ELR (cell line): ENCODE results near the gene BRSK1.
A peak's percentile ranks its signal among the peaks of the same experiment; 100 is the strongest.

Source experiments
- DNase-seq: peaks from one replicate; pipeline ENCODE4 v3.0.0-alpha.2; 2015; ENCODE audit warnings: low read depth

Gene BRSK1

DNA sequence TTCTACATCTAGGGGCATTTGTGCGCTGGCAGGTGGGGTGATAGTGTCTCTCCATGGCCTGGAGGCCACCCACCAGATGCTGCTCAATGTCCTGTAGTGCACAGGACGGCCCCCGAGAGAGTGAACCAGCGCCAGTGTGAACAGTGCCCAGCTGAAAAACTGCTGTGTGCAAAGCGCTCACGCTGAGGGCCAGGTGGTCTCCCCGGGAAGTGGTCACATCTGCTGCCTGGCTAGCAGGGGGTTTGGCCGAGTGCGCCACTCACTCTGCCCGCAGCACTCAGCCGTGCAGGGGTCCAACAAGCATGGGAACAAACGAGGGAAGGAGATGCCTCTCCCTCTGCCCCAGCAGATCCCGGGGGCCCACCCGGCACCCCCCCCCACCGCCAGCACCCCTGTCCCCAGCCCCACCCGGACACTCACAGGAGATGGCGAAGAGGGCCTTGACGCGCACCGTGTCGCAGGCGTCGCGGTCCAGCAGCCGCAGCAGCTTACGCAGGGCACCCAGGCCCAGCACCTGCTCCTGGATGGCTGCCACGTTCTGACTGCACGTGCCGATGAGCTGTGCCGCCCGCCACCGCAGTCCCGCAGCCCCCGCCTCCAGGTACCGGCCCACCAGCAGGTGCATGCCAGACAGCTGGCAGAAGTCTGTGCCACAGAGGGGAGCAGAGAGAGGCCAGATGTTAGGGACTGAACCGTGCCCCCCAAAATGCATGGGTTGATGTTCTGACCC, 9.7 kb upstream of the BRSK1 start:
- DNase-seq = no peak

DNA sequence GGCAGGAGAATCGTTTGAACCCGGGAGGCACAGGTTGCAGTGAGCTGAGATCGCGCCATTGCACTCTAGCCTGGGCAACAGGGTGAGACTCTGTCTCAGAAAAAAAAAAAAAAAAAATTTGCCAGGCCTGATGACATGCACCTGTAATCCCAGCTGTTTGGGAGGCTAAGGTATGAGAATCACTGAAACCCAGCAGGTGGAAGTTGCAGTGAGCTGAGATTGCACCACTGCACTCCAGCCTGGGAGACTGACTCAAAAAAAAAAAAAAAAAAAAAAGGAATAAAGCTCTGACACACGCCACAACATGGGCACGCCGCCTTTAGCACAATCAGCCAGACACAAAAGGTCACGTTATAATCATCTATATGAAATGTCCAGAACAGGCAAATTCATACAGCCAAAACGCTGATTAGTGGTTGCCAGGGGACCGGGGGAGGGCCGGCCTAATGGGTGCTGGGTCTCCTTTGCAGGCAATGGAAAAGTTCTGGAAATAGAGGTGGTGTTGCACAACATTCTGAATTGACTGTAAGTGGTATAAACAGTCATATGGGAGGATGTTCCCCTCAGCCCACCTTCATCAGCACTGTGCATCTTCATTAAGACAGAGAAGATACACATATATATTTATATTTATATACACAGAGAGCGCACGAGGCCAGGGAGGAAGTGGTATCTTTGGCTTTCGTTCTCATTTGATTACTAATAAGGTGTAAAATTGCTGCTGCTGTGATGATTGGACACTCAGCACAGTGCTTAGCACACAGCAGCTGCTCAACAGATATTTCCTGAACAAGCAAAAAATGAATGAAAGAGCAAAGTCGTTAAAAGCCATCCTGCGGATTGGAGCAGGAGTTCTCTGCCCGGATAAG, 7.7 kb upstream of the BRSK1 start:
- no peak for DNase-seq

DNA sequence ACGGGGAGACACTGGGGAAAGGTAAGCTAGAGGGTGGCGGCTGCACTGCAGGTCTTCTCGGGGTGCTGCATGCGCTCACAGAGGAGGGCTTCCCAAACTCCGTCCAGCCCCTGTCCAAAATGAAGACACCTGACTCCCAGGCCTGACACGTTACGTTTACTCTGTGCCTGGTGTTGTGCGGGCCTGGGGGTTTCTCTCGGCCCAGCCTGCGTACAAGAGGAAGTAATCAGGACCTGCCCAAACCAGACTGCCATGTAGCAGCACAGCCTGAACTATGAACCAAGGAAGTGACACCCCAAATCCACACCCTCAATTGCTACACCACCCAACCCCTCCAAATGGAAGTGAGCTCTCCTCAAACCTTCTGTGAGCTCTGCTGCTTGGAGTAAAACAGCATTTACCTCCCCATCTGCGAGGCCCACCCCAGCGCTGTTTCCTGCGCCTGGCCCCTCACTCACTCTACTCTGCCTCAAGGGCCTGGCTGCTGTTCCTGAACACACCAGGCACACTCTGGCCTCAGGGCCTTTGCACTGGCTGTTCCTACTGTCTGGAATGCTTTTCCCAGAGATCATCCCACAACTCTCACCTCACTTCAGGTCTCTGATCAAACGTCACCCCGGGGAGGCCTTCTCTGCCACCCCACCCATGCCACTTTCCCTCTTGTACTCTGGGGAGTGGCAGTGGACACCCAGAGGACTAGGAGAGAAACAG, 6.9 kb upstream of the BRSK1 start:
- no peak for DNase-seq

DNA sequence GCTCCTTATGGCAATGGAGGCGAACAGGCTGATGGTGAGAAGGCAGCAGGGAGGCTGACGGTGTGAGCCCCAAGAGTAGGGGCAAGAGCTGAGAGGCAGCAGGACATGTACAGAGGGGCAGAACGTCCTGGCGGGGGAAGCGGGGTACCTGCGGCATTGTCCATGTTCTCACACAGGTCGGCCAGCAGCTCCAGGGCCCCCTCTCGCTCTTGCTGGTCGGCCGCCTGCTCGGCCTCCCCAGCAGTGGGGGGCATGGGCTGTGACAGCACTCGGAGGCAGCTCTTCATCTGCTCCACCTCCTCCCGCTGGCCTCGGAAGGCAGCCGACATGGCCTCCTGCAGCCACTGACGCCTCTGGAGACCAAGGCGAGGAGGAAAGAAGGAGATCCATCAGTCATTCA, 6.3 kb upstream of the BRSK1 start:
- no peak for DNase-seq

DNA sequence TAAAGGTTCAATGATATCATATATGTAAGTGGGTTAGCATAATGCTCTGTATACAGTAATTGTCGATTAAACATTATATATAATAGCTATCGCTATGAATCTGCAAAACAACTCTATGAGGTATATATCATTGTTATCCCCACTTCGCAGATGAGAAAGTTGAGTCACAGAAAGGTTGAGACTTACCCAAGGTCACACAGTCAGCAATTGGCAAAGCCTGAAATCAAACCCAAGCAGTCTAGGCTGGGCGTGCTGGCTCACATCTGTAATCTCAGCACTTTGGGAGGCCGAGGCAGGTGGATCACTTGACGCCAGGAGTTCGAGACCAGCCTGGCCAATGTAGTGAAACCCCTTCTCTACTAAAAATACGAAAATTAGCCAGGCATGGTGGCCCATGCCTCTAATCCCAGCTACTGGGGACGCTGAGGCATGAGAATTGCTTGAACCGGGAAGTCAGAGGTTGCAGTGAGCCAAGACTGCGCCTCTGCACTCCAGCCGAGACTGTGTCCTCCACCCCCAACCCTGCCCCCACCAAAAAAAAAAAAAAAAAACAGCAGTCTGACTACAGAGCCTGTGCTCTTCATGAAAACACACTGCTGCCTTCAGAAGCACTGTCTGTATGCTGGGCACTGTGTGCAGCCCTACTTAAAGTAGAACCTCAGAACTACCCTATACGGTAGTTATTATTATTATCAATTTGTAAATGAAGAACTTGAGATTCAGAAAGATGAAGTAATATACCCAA, 5.2 kb upstream of the BRSK1 start:
- no peak for DNase-seq

DNA sequence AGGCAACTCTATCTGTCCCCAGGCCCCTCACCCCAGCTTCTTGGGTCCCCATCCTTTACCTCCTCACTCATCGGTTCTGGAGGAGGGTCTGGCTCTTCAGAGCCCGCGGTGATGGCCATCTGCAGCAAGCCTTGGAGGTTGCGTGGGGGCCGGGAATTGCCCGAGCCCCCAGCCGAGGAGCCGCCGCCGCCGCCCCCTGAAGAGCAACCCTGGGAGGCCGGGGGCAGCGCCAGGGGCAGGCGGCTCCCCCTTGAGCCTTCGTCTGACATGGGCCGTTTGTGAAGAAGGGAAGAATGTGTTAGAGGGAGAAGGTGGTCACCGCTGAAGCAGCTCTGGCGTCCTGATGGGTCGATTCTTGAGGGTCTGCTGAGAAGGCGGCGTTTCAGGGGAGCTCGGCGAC, 4.5 kb upstream of the BRSK1 start:
- no peak for DNase-seq

DNA sequence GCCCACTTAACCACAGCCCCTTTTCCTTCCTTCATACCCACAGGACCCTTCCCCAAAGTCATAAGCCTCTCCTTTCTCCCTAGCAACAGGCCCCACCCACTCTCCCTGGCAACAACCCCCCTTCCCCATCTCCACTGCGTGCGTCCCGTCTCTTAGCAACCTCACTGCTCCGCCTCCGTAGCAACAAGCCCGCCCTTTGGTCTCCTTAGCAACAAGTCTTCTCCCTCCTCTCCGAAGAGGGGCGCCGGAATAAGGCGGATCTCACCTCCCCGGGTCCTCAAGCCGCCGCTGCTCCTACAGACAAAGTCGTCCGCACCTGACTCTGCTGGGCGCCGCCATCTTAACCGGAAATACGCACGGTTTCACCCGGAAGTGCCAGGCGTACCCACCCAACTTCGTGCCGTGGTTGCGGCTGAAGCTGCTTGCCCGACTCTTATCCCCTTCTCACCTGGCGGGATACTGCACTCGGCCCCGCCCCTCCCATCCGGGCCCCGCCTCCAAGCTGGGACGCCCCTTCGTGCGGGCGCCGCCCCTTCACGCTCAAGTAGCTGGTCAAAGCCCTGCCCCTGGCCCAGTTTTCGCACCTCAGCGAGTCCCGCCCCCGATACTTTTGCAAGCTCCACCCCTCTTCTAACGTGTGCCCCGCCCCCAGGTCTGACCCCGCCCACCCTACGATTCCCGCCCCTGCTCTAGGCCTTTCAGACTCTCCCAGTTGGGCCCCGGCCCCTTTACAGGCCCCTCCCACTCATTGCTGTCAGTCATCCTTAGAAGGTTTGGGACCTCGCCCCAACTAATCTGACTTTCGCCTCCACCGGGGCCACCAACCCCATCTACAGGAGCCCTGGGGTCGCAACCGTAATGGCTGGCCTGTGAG, 3.8 kb upstream of the BRSK1 start, which contains the start of gene HSPBP1:
Gene HSPBP1, minus strand, starts transcription at position 341 of the 874 bp plus-strand sequence. CDS start 502 bp downstream, outside the sequence.
- DNase-seq = peak; percentile 94

DNA sequence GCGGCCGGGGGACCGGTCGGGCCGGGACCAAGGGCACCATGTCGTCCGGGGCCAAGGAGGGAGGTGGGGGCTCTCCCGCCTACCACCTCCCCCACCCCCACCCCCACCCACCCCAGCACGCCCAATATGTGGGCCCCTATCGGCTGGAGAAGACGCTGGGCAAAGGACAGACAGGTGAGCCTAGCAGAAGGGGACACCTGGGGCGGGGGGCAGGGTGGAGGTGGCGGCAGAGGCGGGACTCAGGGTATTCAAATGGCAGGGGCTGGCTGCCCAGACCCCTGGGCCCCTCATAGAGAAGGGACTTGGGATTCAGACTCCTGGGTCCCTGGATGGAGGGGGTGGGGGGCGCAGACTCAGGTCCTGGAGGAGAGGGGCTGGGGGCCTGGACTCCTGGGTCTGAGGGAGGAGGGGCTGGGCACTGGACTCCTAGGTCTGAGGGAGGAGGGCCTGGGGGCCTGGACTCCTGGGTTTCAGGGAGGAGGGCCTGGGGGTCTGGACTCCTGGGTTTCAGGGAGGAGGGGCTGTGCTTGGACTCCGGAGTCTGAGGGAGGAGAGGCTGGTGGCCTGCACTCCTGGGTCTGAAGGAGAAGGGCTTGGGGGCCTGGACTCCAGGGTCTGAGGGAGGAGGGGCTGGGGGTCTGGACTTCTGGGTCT, 735 bp downstream of the BRSK1 start:
- no peak for DNase-seq

DNA sequence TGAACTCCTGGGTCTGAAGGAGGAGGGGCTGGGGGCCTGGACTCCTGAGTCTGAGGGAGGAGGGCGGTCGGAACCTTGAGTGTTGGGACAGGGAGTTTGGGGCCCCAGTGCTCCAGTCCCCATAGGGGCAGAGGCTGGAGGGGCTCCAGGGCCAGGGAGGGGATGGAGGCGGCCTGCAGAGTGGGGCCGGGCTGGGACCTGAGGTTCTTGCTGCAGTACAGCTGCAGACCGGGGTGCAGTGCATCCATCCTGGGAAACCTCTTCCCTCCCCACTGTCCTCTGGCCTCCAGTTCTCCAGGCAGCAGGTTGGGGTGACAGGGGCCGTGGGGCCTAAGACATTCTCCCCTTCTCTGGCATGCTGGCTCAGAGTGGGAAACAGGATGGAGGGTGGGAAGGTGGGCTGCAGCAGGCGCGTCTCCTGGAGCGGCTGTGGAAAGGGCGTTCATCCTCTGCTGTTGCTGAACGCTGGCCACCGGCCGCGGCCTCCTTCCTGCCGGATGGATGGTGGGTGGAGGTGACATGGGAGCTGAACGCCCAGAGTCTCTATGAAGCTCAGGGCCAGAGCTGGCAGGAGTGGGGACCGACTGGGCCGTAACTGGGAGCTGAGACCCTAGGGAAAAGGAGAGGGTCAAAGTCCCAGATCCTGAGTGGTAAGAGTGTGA, 1.6 kb downstream of the BRSK1 start:
- no peak for DNase-seq

DNA sequence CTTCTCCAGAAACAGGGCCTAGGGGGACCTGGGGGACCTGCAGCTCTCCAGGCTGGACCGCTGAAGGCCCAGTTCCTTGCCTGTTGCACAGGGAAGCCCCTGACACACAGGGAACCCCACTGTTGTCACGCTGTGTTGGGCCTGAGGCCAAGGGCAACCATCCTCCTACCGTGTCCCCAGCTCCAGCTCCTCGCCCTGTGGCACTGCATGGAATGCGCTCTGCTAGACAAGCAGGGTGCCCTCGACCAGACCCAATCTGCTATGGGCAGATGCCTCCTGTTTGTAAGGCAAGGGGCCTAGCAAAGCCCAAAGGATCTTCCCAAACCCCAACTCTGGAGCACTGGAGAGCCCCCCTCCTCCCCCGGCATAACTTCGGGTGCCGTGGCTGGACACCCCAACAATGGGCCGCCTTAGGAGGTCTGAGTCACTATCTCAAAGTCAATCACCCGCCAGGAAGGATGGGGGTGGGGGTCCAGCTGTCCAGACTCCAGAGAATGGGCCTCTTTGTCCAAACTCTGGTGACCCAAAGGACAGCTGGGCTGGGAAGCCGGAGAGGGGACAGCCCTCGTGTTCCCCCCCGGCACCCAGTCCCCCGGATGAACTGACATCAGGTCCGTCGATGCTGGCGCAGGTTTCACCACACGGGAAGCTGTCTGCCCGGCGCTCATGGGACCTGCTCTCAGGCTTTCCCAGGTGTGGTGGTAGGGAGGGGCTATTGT, 3.7 kb downstream of the BRSK1 start:
- no peak for DNase-seq

DNA sequence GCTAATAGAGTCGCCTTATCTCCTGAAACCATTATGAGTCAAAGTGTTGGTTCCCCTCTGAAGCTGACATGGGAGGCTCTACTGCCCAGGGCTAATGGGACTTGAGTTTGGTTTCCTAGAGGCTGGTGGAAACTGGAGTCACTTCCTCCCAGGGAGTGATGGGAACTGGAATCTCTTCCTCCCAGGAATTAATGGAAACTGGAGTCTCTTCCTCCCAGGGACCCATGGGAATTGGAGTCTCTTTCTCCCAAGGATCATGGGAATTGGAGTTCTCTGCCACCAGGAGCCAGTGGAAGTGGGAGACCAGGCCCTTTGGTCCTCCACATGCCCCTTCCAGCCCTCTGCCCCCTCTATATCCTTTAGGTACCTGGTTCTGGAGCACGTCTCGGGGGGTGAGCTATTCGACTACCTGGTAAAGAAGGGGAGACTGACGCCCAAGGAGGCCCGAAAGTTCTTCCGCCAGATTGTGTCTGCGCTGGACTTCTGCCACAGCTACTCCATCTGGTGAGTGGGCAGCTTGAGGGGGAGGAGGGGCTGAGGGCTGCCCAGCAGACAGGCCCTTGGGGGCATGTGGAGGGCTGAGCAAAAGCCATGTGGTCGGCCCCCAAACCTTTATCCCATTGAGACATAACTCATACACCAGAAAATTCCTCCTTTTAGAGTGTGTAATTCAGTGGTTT, 5.5 kb downstream of the BRSK1 start:
- peak; percentile 36 for DNase-seq

DNA sequence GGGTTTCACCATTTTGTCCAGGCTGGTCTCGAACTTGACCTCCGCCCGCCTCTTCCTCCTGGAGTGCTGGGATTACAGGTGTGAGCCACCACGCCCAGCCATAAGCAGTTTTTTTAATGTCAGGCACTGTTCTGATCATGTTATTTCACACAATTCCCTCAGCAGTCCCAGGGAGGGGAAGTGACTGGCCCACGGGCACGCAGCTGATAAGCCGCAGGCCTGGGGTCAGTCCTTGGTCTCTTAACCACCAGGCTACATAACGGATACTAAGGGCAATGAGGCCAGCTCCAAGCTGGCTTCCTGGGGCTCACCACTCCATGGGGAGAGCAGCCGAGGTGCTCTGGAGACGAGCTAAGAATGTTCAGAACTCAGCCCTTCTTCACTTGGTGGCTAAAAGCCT, 13.5 kb downstream of the BRSK1 start:
- DNase-seq = no peak

DNA sequence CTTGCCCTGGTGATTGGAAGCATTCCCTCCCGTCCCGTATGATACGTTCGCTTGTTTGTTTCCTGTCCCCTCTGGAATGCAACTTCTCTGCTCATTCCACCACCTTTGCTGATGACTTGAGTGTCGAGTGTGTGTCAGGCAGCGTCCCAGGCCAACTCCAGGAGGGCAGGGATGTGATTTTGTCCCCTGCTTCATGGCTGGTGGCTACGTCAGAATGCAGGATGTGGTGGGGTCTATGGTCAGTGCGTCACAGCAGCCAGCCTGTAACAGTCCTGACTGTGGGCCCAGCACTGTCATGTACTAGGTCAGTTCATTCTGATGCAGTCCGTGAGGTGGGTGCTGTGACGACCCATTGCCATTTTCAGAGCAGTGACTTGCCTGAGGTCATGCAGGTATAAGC, 16.2 kb downstream of the BRSK1 start:
- no peak for DNase-seq

DNA sequence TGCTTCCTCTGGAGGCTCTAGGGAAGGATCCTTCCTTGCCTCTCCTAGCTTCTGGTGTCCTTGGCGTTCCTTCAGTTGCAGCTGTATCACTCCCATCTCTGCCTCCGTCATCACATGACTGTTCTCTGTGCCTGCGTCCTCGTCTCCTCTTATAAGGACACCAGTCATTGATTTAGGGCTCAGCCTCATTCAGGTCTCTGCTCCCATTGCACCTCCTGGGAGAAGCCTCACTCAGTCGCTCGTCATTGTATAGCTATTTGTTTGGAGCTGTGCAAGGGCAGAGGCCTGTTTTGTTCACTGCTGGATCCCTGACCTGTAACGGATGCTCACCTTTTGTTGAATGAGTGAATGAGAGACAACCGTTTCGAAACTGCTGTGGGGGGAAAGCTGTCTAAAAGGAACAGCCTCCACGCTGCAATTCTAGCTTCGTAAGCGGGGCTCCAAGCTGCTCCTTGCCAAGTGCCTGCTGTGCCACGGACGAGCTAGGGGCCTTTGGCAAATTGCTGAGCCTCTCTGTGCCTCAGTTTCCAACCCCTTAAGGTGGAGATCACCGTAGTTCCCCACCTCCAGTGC, 17.2 kb downstream of the BRSK1 start:
- no peak for DNase-seq

DNA sequence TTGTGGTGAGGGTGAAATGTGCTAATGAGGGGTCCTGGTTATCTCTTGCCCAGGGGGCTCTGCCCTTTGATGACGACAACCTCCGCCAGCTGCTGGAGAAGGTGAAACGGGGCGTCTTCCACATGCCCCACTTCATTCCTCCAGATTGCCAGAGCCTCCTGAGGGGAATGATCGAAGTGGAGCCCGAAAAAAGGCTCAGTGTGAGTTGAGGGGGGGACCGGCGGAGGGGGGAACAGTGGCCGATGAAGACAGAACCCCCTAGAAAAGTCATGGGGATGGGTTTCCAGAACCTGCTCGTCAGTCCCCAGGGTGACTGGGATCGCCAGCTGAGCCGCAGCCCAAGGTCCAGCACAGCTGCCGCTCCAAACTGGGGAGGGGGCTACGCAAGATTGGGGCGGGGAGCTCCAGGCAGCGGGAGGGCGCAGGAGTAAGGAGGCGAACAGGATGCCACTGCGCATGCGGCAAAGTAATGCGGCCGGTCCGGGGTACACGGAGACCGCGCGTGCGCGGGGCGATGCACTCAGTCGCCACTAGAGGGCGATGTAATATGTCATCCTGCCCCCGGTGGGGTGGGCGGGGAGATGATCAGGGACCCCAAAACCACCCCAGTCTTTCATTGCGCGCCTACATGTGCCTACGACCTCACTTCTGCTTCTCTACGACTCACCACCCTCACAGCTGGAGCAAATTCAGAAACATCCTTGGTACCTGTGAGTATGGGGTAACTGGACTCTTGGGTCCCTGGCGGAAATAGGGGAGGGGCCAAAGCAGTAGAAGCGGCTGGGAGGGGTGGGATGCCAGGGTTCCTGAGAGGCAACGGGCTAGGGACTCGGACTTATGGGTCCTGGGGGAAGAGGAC, 17.9 kb downstream of the BRSK1 start:
- DNase-seq = peak; percentile 84

DNA sequence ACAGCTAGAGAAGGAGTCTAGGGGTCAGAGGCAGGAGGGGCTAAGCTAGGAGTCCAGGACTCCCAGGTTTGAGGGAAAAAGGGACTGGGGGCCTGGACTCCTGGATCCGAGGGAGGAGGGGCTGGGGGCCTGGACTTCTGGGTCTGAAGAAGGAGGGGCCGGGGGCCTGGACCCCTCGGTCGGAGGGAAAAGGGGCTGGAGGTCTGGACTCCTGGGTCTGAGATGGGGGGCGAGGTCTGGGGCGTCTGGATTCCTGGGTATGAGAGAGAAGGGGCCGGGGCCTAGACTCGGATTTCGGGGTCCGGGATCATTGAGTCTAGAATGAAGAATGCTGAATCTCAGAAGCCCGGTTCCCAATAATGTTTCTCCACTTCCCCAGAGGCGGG, 18.5 kb downstream of the BRSK1 start:
- DNase-seq = no peak

DNA sequence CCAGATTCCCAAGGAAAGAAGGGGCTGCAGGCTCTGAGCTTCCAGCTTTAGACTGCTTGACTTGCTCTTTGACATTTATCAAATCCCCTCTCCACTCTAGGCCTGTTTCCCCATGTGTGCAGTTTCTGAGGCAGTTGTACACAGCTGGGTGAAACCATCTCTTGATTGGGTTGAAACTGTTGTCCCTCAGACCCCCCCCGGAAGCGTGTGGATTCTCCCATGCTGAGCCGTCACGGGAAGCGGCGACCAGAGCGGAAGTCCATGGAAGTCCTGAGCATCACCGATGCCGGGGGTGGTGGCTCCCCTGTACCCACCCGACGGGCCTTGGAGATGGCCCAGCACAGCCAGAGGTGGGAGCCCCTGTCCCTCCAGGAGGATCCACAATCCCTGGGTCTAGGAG, 19.7 kb downstream of the BRSK1 start:
- DNase-seq = no peak
